ENCODE data around the gene MYBBP1A. TPM values are rescaled to one million over a fixed set of nuclear protein-coding genes. Genes with fewer than 3 reads are reported as not detected.

The MYBBP1A gene
- total RNA-seq, 5 donors from 2014 or later (not counting 1 experiment from before 2014, with no cell fraction given) = 57.0 to 102 (median 94.2) TPM

- Histone ChIP-seq H3K4me1 (ENCODE audit: control insufficient read depth in 1 of 2, extremely low read depth in 1 of 2, insufficient read depth in 2 of 2, low read length in 2 of 2) (peaks cover 5 to 31% of the 10 kb centered on the region in 2 experiments), H3K36me3 (ENCODE audit: control insufficient read depth in 2 of 2, extremely low read depth in 1 of 2, insufficient read depth in 1 of 2, low read length in 1 of 2) (no peaks in the 10 kb centered on the region), H3K4me3 (ENCODE audit: control insufficient read depth in 1 of 2, extremely low read depth in 1 of 2, low read length in 1 of 2) (no peak overlapping the region), H3K27me3 (replicated peaks in 1 of 2; ENCODE audit: control insufficient read depth in 2 of 2, extremely low read depth in 1 of 2, insufficient read depth in 2 of 2, low read length in 1 of 2) (peaks cover 0 to 56% of the 10 kb centered on the region in 2 experiments), H3K9me3 (no peaks in the 10 kb centered on the region), H3K27ac (ENCODE audit: low read length) (no peak overlapping the region)
- DNase-seq (no peak), ATAC-seq (replicated peaks in 1 of 4) (no peak)
- POLR2A ChIA-PET = interaction anchor here in 1 of 2 donors (0.5 kb wide), 1 partner anchor 353 kb away, joined by 3 read pairs; no protein-coding TSS in a partner anchor
- H3K4me1 Mint-ChIP-seq = peaks cover 30 to 43% (median 36%) of the 10 kb centered on the region in 3 donors
- CTCF ChIA-PET = no interaction called here
- WGBS (ENCODE audit: insufficient coverage) = 80% methylated on average over 2 of the region's 3 CpGs
- no peaks in the 10 kb centered on the region for H3K9me3 Mint-ChIP-seq
- H3K36me3 Mint-ChIP-seq = no peaks in the 10 kb centered on the region
- peaks cover 7 to 21% of the 10 kb centered on the region in 2 donors for H3K27me3 Mint-ChIP-seq
- H3K27ac Mint-ChIP-seq = no peak overlapping the region
- no peak overlapping the region for H3K4me3 Mint-ChIP-seq
Observed at GRCh38 chr17:4508207-4508606, 47.0 kb downstream of the MYBBP1A start.

DNA sequence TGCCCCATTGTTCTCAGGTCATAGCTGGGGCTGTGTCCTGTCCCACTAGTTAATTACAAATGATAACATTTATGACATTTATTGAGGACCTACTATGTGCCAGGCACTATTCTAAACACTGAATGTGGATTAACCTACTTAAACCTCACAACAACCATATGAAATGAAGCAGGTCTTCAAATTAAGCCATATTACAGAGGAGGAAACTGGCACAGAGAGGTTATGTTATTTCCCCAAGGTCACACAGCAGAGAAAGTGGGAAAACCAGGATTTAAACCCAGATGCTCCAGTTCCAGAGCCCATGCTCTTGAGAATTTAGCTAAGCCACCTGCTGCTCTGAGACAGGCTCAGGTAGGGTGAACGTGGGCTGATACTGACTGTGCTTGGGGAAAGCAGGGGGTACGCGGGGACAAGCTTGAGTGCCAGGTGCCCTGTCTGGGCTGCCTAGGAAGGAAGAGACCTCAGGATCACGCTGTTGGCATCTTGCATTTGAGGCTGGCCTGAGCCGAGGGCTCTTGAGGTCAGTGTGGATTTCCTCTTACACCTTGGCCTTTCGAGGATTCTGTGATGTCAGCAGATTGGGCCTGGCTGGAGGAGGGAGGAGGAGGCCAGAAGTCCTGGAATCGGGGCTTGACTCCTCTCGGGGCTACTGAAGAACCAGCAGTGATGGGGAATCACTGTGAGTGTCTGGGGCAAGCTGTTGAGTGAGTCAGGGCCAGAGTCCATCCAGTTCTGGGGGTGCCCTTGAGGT, 47.6 kb downstream of the MYBBP1A start:
- ATAC-seq (replicated peaks in 1 of 4) (no peak), DNase-seq (no peak)
- Histone ChIP-seq H3K36me3 (ENCODE audit: control insufficient read depth in 2 of 2, extremely low read depth in 1 of 2, insufficient read depth in 1 of 2, low read length in 1 of 2) (no peaks in the 10 kb centered on the region), H3K4me1 (ENCODE audit: control insufficient read depth in 1 of 2, extremely low read depth in 1 of 2, insufficient read depth in 2 of 2, low read length in 2 of 2) (peaks cover 5 to 31% of the 10 kb centered on the region in 2 experiments), H3K4me3 (ENCODE audit: control insufficient read depth in 1 of 2, extremely low read depth in 1 of 2, low read length in 1 of 2) (no peak overlapping the region), H3K9me3 (no peaks in the 10 kb centered on the region), H3K27ac (ENCODE audit: low read length) (no peak overlapping the region), H3K27me3 (replicated peaks in 1 of 2; ENCODE audit: control insufficient read depth in 2 of 2, extremely low read depth in 1 of 2, insufficient read depth in 2 of 2, low read length in 1 of 2) (peaks cover 0 to 62% of the 10 kb centered on the region in 2 experiments)
- POLR2A ChIA-PET = no interaction called here
- Mint-ChIP-seq H3K9me3 (no peaks in the 10 kb centered on the region), H3K4me3 (no peak overlapping the region), H3K27ac (no peak overlapping the region), H3K36me3 (no peaks in the 10 kb centered on the region), H3K4me1 (peaks cover 30 to 43% (median 36%) of the 10 kb centered on the region in 3 donors), H3K27me3 (peaks cover 11 to 26% of the 10 kb centered on the region in 2 donors)
- CTCF ChIA-PET = no interaction called here
- WGBS (ENCODE audit: insufficient coverage) = 94% methylated on average over 7 of the region's 8 CpGs

DNA sequence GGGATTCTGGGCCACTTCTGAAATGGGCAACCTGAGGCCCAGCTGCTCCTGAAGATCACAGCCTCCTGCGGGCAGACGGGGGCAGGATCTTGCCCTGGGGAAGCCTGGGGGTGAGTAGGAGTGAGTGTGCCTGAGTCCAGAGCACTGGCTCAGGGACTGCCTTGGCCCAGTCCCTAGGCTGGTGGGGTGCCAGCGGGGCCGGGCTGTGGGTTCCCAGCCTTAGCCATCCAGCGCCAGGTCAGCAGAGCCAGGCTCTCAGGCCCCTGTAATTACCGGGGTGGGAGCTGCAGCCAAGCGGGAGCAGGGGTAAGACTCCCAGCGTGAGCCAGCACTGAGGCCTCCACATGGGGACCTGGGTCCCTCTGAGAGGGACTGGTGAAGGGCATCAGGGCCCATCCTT, 48.3 kb downstream of the MYBBP1A start:
- no peaks in the 10 kb centered on the region for H3K36me3 Mint-ChIP-seq

DNA sequence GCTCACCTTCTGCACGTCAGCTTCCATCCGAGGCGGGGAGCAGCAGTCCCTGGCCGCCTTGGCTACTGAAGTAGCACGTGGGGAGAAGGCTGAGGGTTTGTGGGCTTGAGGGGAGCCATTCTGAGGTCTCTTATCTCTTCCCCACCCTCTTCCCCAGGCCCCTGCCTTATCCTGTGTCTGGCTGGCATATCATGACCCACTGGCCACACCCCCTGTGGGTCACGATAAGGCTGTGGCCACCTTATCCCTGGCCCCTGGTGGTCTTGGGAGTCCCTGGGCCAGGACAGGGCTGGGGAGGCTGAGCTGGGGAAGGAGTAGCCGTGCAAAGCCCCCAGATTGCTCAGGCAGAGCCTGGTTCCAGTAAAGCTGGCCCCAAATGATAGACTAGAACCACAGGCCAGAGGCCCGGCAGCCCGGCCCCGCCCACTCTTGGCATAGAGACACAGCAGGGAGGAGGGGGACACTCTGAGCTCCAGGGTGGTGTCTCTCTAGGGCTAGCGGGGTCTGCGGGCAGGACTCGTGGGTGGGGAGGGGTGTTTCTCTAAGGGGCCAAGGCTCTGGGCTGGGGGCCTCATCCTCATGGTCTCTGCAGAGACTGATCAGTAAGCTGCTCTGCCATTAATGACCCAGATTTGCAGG, 48.9 kb downstream of the MYBBP1A start:
- POLR2A ChIA-PET = no interaction called here
- no peaks in the 10 kb centered on the region for H3K36me3 ChIP-seq (ENCODE audit: control insufficient read depth in 2 of 2, extremely low read depth in 1 of 2, insufficient read depth in 1 of 2, low read length in 1 of 2)
- WGBS (ENCODE audit: insufficient coverage) = 78% methylated on average over 5 of the region's 13 CpGs
- no peak overlapping the region for H3K27ac ChIP-seq (ENCODE audit: low read length)
- ATAC-seq (replicated peaks in 1 of 4) = no peak
- no peaks in the 10 kb centered on the region for H3K9me3 ChIP-seq
- Mint-ChIP-seq H3K9me3 (no peaks in the 10 kb centered on the region), H3K4me1 (peaks cover 30 to 43% (median 40%) of the 10 kb centered on the region in 3 donors), H3K36me3 (no peaks in the 10 kb centered on the region), H3K27ac (no peak overlapping the region), H3K4me3 (no peak overlapping the region), H3K27me3 (peaks cover 16 to 32% of the 10 kb centered on the region in 2 donors)
- CTCF ChIA-PET = no interaction called here
- no peak for DNase-seq
- peaks cover 5 to 35% of the 10 kb centered on the region in 2 experiments for H3K4me1 ChIP-seq (ENCODE audit: control insufficient read depth in 1 of 2, extremely low read depth in 1 of 2, insufficient read depth in 2 of 2, low read length in 2 of 2)
- H3K27me3 ChIP-seq (replicated peaks in 1 of 2; ENCODE audit: control insufficient read depth in 2 of 2, extremely low read depth in 1 of 2, insufficient read depth in 2 of 2, low read length in 1 of 2) = peaks cover 0 to 75% of the 10 kb centered on the region in 2 experiments
- no peak overlapping the region for H3K4me3 ChIP-seq (ENCODE audit: control insufficient read depth in 1 of 2, extremely low read depth in 1 of 2, low read length in 1 of 2)

More for the DNA sequence above, 48.3 kb downstream of the MYBBP1A start:
- peaks cover 0 to 69% of the 10 kb centered on the region in 2 experiments for H3K27me3 ChIP-seq (replicated peaks in 1 of 2; ENCODE audit: control insufficient read depth in 2 of 2, extremely low read depth in 1 of 2, insufficient read depth in 2 of 2, low read length in 1 of 2)
- 92% methylated on average over 6 of the region's 8 CpGs for WGBS (ENCODE audit: insufficient coverage)
- Mint-ChIP-seq H3K4me1 (peaks cover 30 to 43% (median 36%) of the 10 kb centered on the region in 3 donors), H3K4me3 (no peak overlapping the region), H3K9me3 (no peaks in the 10 kb centered on the region), H3K27ac (no peak overlapping the region), H3K27me3 (peaks cover 12 to 27% of the 10 kb centered on the region in 2 donors)
- ChIA-PET CTCF (no interaction called here), POLR2A (no interaction called here)
- no peaks in the 10 kb centered on the region for H3K36me3 ChIP-seq (ENCODE audit: control insufficient read depth in 2 of 2, extremely low read depth in 1 of 2, insufficient read depth in 1 of 2, low read length in 1 of 2)
- no peak overlapping the region for H3K27ac ChIP-seq (ENCODE audit: low read length)
- peaks cover 5 to 31% of the 10 kb centered on the region in 2 experiments for H3K4me1 ChIP-seq (ENCODE audit: control insufficient read depth in 1 of 2, extremely low read depth in 1 of 2, insufficient read depth in 2 of 2, low read length in 2 of 2)
- no peak overlapping the region for H3K4me3 ChIP-seq (ENCODE audit: control insufficient read depth in 1 of 2, extremely low read depth in 1 of 2, low read length in 1 of 2)
- ATAC-seq (replicated peaks in 1 of 4) (no peak), DNase-seq (no peak)
- H3K9me3 ChIP-seq = no peaks in the 10 kb centered on the region

DNA sequence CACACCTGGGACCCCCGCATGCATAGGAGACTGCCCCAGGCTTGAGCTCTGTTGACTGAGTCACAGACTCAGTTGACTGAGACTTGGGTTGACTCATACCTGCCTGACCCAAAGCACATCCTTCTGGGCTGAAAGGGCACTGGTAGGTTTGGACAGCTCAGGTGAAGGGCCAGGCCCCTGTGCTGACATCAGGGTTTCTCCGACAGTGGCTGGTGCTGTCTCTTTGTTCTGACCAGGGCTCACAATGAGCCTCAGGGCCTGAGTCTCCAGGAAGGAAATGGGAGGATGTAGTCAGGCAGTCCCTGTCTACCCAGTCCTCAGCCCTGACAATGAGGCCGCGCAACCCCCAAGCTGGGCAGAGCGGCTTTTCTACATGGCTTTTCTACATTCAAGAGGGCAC, 50.0 kb downstream of the MYBBP1A start:
- no peak for ATAC-seq (replicated peaks in 1 of 4)
- H3K27me3 ChIP-seq (replicated peaks in 1 of 2; ENCODE audit: control insufficient read depth in 2 of 2, extremely low read depth in 1 of 2, insufficient read depth in 2 of 2, low read length in 1 of 2) = peaks cover 0 to 83% of the 10 kb centered on the region in 2 experiments
- Mint-ChIP-seq H3K36me3 (no peaks in the 10 kb centered on the region), H3K9me3 (no peaks in the 10 kb centered on the region), H3K27ac (no peak overlapping the region), H3K27me3 (peaks cover 19 to 42% of the 10 kb centered on the region in 2 donors), H3K4me3 (no peak overlapping the region), H3K4me1 (peaks cover 34 to 45% (median 45%) of the 10 kb centered on the region in 3 donors)
- DNase-seq = no peak
- no peaks in the 10 kb centered on the region for H3K36me3 ChIP-seq (ENCODE audit: control insufficient read depth in 2 of 2, extremely low read depth in 1 of 2, insufficient read depth in 1 of 2, low read length in 1 of 2)
- ChIA-PET CTCF (no interaction called here), POLR2A (interaction anchor here in 1 of 2 donors (0.5 kb wide), 1 partner anchor 997 kb away, joined by 5 read pairs; no protein-coding TSS in a partner anchor)
- H3K9me3 ChIP-seq = no peaks in the 10 kb centered on the region
- H3K27ac ChIP-seq (ENCODE audit: low read length) = no peak overlapping the region
- H3K4me3 ChIP-seq (ENCODE audit: control insufficient read depth in 1 of 2, extremely low read depth in 1 of 2, low read length in 1 of 2) = no peak overlapping the region
- peaks cover 5 to 46% of the 10 kb centered on the region in 2 experiments for H3K4me1 ChIP-seq (ENCODE audit: control insufficient read depth in 1 of 2, extremely low read depth in 1 of 2, insufficient read depth in 2 of 2, low read length in 2 of 2)
- WGBS (ENCODE audit: insufficient coverage) = 100% methylated on average over 2 of the region's 5 CpGs

DNA sequence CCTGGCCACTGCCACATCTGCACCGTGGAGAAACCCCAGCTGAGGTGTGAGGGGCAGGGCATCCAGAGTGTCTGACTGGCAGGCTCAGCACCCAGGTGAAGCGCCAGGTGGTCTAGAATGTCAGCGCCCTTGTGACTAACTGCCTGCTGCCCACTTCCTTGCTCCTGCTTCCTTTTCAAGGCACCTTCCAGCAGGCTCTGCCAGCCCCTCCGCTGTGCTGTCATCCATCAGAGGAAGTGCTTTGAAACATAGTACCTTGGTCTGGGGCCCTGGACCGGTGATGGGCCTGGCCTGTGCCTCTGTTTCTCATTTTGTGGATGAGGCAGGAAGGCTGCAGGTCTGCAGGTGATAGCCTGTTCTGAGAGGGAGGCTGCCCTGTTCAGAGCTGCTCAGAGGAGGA, 51.0 kb downstream of the MYBBP1A start:
- H3K27me3 ChIP-seq (replicated peaks in 1 of 2; ENCODE audit: control insufficient read depth in 2 of 2, extremely low read depth in 1 of 2, insufficient read depth in 2 of 2, low read length in 1 of 2) = peaks cover 0 to 88% of the 10 kb centered on the region in 2 experiments
- DNase-seq (peak in 1 of 35 experiments; percentile 5), ATAC-seq (replicated peaks in 1 of 4) (peak in 2 of 4 experiments; percentile 21 to 22)
- peaks cover 21 to 49% of the 10 kb centered on the region in 2 donors for H3K27me3 Mint-ChIP-seq
- H3K4me1 Mint-ChIP-seq = peaks cover 34 to 47% (median 47%) of the 10 kb centered on the region in 3 donors
- H3K4me3 Mint-ChIP-seq = no peak overlapping the region
- no peaks in the 10 kb centered on the region for H3K36me3 ChIP-seq (ENCODE audit: control insufficient read depth in 2 of 2, extremely low read depth in 1 of 2, insufficient read depth in 1 of 2, low read length in 1 of 2)
- H3K4me1 ChIP-seq (ENCODE audit: control insufficient read depth in 1 of 2, extremely low read depth in 1 of 2, insufficient read depth in 2 of 2, low read length in 2 of 2) = peaks cover 8 to 48% of the 10 kb centered on the region in 2 experiments
- no peak overlapping the region for H3K4me3 ChIP-seq (ENCODE audit: control insufficient read depth in 1 of 2, extremely low read depth in 1 of 2, low read length in 1 of 2)
- no peaks in the 10 kb centered on the region for H3K9me3 ChIP-seq
- POLR2A ChIA-PET = no interaction called here
- 6% methylated on average over 3 of the region's 5 CpGs for WGBS (ENCODE audit: insufficient coverage)
- CTCF ChIA-PET = interaction anchor here in 1 of 2 donors (0.6 kb wide), 1 partner anchor 408 kb away, joined by 3 read pairs; no protein-coding TSS in a partner anchor
- H3K27ac ChIP-seq (ENCODE audit: low read length) = no peak overlapping the region
- no peaks in the 10 kb centered on the region for H3K9me3 Mint-ChIP-seq
- H3K27ac Mint-ChIP-seq = no peak overlapping the region
- no peaks in the 10 kb centered on the region for H3K36me3 Mint-ChIP-seq

All from T-cell (primary cell).